Right cardiac atrium (tissue), 5 donors: ENCODE results near the gene NCAM1. TPM values are rescaled to one million over a fixed set of nuclear protein-coding genes. Genes with fewer than 3 reads are reported as not detected.

ENCODE experiments used
- ATAC-seq, 2 donors: fragments of 200-7000 bp; cut with Tn5 transposase; one replicate each; pipeline versions ENCODE4 v1.8.0 to v1.9.1; 2020; ENCODE audit warnings: moderate library complexity in 2 of 2, mild to moderate bottlenecking in 1 of 2
- DNase-seq, 3 donors: peaks; one replicate each; pipeline ENCODE4 v3.0.0-alpha.2; 2020
- H3K27ac ChIP-seq: one replicate; pipeline ENCODE4 v1.5.1; 2013; ENCODE audit warnings: mild to moderate bottlenecking, low read length, control low read depth, moderate library complexity
- H3K27me3 ChIP-seq: one replicate; pipeline ENCODE4 v1.6.1; 2013; ENCODE audit not compliant: control insufficient read depth, insufficient read depth
- H3K4me1 ChIP-seq: one replicate; pipeline ENCODE4 v1.6.1; 2013; ENCODE audit warnings: low read length; ENCODE audit not compliant: control insufficient read depth, insufficient read depth
- H3K4me3 ChIP-seq: one replicate; pipeline ENCODE4 v1.5.1; 2013; ENCODE audit warnings: low read length, control low read depth
- H3K9me3 ChIP-seq: one replicate; pipeline ENCODE4 v1.6.1; 2013; ENCODE audit warnings: low read length; ENCODE audit not compliant: control insufficient read depth
- WGBS: extraction: QIAGEN DNeasy Blood & Tissue Kit; methylation state at CpG from one replicate; pipeline ENCODE4 v1.1.7; 2013; 5-methylcytosine and 5-hydroxymethylcytosine counted together
- intact Hi-C, 4 donors: fragments of 100-400 bp; cut with DNase I; formaldehyde crosslinking; loops; one replicate each; pipeline versions ENCODE4 v1.11.0 to v1.14.0; 2022 to 2023
- polyA plus RNA-seq: library from polyadenylated mRNA; stranded (reverse); fragments of 200-250 nt; gene quantifications from one replicate; pipeline ENCODE4 v1.2.3, GENCODE V29; 2013
- total RNA-seq, 4 donors: library from RNA; stranded (reverse); fragmentation: NEBNext Ultra II Directional; extraction: Animal tissue kit (Norgen Biotek cat#: 25700); gene quantifications; one replicate each; pipeline ENCODE4 v1.2.1, GENCODE V29; 2021
- donor health status: healthy with polysubstance abuse.
- donor health status: DM: no; HTN: yes; CAD: no.
- donor health status: DM: no; HTN: no; CAD: no.
- donor health status: DM: no; HTN: yes; CAD: no; lungs with severe emphysema.
- donor health status: DM: yes; HTN: yes; CAD: no.

Gene NCAM1
- total and polyA plus RNA-seq, 5 donors: 87.9 to 303 (median 222) TPM

GRCh38 chr11:113279591-113279990, 318.4 kb downstream of the NCAM1 start:
- H3K27me3 ChIP-seq: no peaks in the 10 kb centered on the region
- H3K4me1 ChIP-seq: no peaks in the 10 kb centered on the region
- DNase-seq (no peak), ATAC-seq (no peak)
- H3K9me3 ChIP-seq: no peaks in the 10 kb centered on the region
- WGBS: 62% methylated on average over 3 of the region's 3 CpGs
- intact Hi-C loops: no loop called here
- H3K4me3 ChIP-seq: no peak overlapping the region
- no peak overlapping the region for H3K27ac ChIP-seq

- intact Hi-C loops: loop anchor here in 3 of 4 donors (10.0 kb wide), 3 partner anchors 316 to 996 kb away; partner anchors contain the start of gene NCAM1 (in 1 of the 3)
- no peak overlapping the region for H3K4me3 ChIP-seq
- no peaks in the 10 kb centered on the region for H3K27me3 ChIP-seq
- 89% methylated on average over 2 of the region's 2 CpGs for WGBS
- no peak overlapping the region for H3K27ac ChIP-seq
- DNase-seq (no peak), ATAC-seq (no peak)
- H3K4me1 ChIP-seq: no peaks in the 10 kb centered on the region
- H3K9me3 ChIP-seq: no peaks in the 10 kb centered on the region
These were observed 320.0 kb downstream of the NCAM1 start for GRCh38 chr11:113281052-113281725.

GRCh38 chr11:113282898-113283437, 321.7 kb downstream of the NCAM1 start:
- ATAC-seq: no peak
- no peaks in the 10 kb centered on the region for H3K27me3 ChIP-seq
- H3K9me3 ChIP-seq: no peaks in the 10 kb centered on the region
- H3K4me3 ChIP-seq: no peak overlapping the region
- no peak for DNase-seq
- H3K27ac ChIP-seq: no peak overlapping the region
- no peaks in the 10 kb centered on the region for H3K4me1 ChIP-seq
- WGBS: 68% methylated on average over 3 of the region's 3 CpGs
- intact Hi-C loops: loop anchor here in 3 of 4 donors (10.0 kb wide), 3 partner anchors 318 to 998 kb away; partner anchors contain the start of gene NCAM1 (in 1 of the 3)

- DNase-seq: no peak
- no peak for ATAC-seq
- Histone ChIP-seq H3K27ac (no peak overlapping the region), H3K4me1 (no peaks in the 10 kb centered on the region), H3K9me3 (no peaks in the 10 kb centered on the region), H3K27me3 (no peaks in the 10 kb centered on the region), H3K4me3 (no peak overlapping the region)
- intact Hi-C loops: loop anchor here in 3 of 4 donors (10.0 kb wide), 3 partner anchors 319 to 999 kb away; partner anchors contain the start of gene NCAM1 (in 1 of the 3)
- 92% methylated on average over 2 of the region's 2 CpGs for WGBS
These were observed 322.7 kb downstream of the NCAM1 start for GRCh38 chr11:113283881-113284280.

- Histone ChIP-seq H3K4me3 (no peak overlapping the region), H3K27me3 (no peaks in the 10 kb centered on the region), H3K9me3 (no peaks in the 10 kb centered on the region), H3K4me1 (no peaks in the 10 kb centered on the region), H3K27ac (no peak overlapping the region)
- 95% methylated on average over 3 of the region's 3 CpGs for WGBS
- DNase-seq (no peak), ATAC-seq (no peak)
- intact Hi-C loops: loop anchor here (5.0 to 10.0 kb wide), 5 partner anchors 321 to 1001 kb away; partner anchors contain the start of gene NCAM1 (in 1 of the 4)
These were observed 324.8 kb downstream of the NCAM1 start for GRCh38 chr11:113286009-113286408.

GRCh38 chr11:113286509-113287497, 325.6 kb downstream of the NCAM1 start:
- intact Hi-C loops: loop anchor here (5.0 to 10.0 kb wide), 5 partner anchors 322 to 1002 kb away; partner anchors contain the start of gene NCAM1 (in 1 of the 4)
- H3K9me3 ChIP-seq: no peaks in the 10 kb centered on the region
- H3K27me3 ChIP-seq: no peaks in the 10 kb centered on the region
- no peaks in the 10 kb centered on the region for H3K4me1 ChIP-seq
- WGBS: 74% methylated on average over 11 of the region's 11 CpGs
- H3K4me3 ChIP-seq: no peak overlapping the region
- ATAC-seq: peak in 1 of 2 donors; percentile 36
- DNase-seq: no peak
- H3K27ac ChIP-seq: no peak overlapping the region

- Histone ChIP-seq H3K4me1 (no peaks in the 10 kb centered on the region), H3K27ac (no peak overlapping the region), H3K4me3 (no peak overlapping the region), H3K9me3 (no peaks in the 10 kb centered on the region), H3K27me3 (no peaks in the 10 kb centered on the region)
- whole genome bisulfite sequencing: 66% methylated on average over 3 of the region's 3 CpGs
- DNase-seq (no peak), ATAC-seq (no peak)
- intact Hi-C loops: loop anchor here (5.0 to 10.0 kb wide), 5 partner anchors 323 to 1003 kb away; partner anchors contain the start of gene NCAM1 (in 1 of the 4)
These were observed 326.6 kb downstream of the NCAM1 start for GRCh38 chr11:113287801-113288200.

- intact Hi-C loops: loop anchor here (5.0 to 10.0 kb wide), 5 partner anchors 324 to 1004 kb away; partner anchors contain the start of gene NCAM1 (in 1 of the 4)
- H3K27me3 ChIP-seq: no peaks in the 10 kb centered on the region
- ATAC-seq (no peak), DNase-seq (no peak)
- no peak overlapping the region for H3K27ac ChIP-seq
- no peaks in the 10 kb centered on the region for H3K4me1 ChIP-seq
- 86% methylated on average over 6 of the region's 6 CpGs for WGBS
- no peak overlapping the region for H3K4me3 ChIP-seq
- no peaks in the 10 kb centered on the region for H3K9me3 ChIP-seq
These were observed 327.2 kb downstream of the NCAM1 start for GRCh38 chr11:113288286-113288863.

- 57% methylated on average over 10 of the region's 10 CpGs for WGBS
- H3K27me3 ChIP-seq: no peaks in the 10 kb centered on the region
- H3K9me3 ChIP-seq: no peaks in the 10 kb centered on the region
- intact Hi-C loops: loop anchor here (5.0 to 10.0 kb wide), 6 partner anchors 325 to 1005 kb away; partner anchors contain the start of gene NCAM1 (in 1 of the 4)
- H3K4me3 ChIP-seq: no peak overlapping the region
- DNase-seq: peak; percentile 48 to 83 (median 75)
- peak; percentile 76 to 82 for ATAC-seq
- H3K27ac ChIP-seq: no peak overlapping the region
- H3K4me1 ChIP-seq: no peaks in the 10 kb centered on the region
These were observed 328.4 kb downstream of the NCAM1 start for GRCh38 chr11:113289431-113290187.
